HPDE6-E6E7 (cell line): ENCODE results near the gene FARP2.

Experiments used
- DNase-seq: peaks from one replicate; pipeline ENCODE4 v3.0.0; 2011; ENCODE audit warnings: missing footprints; ENCODE audit errors: extremely low spot score

Gene FARP2

GRCh38 chr2:241485172-241485911, 129.3 kb downstream of the FARP2 start:
- DNase-seq: no peak

GRCh38 chr2:241489088-241489487, 133.0 kb downstream of the FARP2 start:
- DNase-seq: no peak

GRCh38 chr2:241489733-241490680, 133.9 kb downstream of the FARP2 start:
- no peak for DNase-seq

- no peak for DNase-seq
Measured at GRCh38 chr2:241490825-241491506, 134.9 kb downstream of the FARP2 start.

GRCh38 chr2:241491549-241492173, 135.6 kb downstream of the FARP2 start:
- no peak for DNase-seq

GRCh38 chr2:241492174-241492565, 136.1 kb downstream of the FARP2 start:
- DNase-seq: no peak

GRCh38 chr2:241493092-241493491, 137.0 kb downstream of the FARP2 start:
- DNase-seq: no peak

- no peak for DNase-seq
Measured at GRCh38 chr2:241494311-241494908, 138.3 kb downstream of the FARP2 start.

GRCh38 chr2:241495172-241496002, 139.3 kb downstream of the FARP2 start:
- no peak for DNase-seq

GRCh38 chr2:241496003-241496707, 140.1 kb downstream of the FARP2 start:
- no peak for DNase-seq

GRCh38 chr2:241496904-241497877, 141.1 kb downstream of the FARP2 start:
- no peak for DNase-seq

GRCh38 chr2:241498115-241499070, 142.3 kb downstream of the FARP2 start:
- DNase-seq: no peak

- no peak for DNase-seq
Measured at GRCh38 chr2:241499146-241499965, 143.3 kb downstream of the FARP2 start.

GRCh38 chr2:241500016-241500415, 143.9 kb downstream of the FARP2 start:
- no peak for DNase-seq

GRCh38 chr2:241500431-241500975, 144.4 kb downstream of the FARP2 start:
- no peak for DNase-seq

GRCh38 chr2:241501099-241501541, 145.0 kb downstream of the FARP2 start:
- DNase-seq: no peak
